Activated T-cell treated with anti-CD3 and anti-CD28 coated beads, Interleukin-2, amount 50 U/mL, for 1 hour (primary cell): Measurements from ENCODE around the gene FAM114A1.
"Not testable (repeated sequence)": the region's sequence is repeated elsewhere in the genome, so short reads cannot be mapped to it uniquely, and the experiment has no call there.

Experiments
- DNase-seq: peaks from one replicate; pipeline ENCODE4 v3.0.0-alpha.2; 2020

FAM114A1 gene

DNA sequence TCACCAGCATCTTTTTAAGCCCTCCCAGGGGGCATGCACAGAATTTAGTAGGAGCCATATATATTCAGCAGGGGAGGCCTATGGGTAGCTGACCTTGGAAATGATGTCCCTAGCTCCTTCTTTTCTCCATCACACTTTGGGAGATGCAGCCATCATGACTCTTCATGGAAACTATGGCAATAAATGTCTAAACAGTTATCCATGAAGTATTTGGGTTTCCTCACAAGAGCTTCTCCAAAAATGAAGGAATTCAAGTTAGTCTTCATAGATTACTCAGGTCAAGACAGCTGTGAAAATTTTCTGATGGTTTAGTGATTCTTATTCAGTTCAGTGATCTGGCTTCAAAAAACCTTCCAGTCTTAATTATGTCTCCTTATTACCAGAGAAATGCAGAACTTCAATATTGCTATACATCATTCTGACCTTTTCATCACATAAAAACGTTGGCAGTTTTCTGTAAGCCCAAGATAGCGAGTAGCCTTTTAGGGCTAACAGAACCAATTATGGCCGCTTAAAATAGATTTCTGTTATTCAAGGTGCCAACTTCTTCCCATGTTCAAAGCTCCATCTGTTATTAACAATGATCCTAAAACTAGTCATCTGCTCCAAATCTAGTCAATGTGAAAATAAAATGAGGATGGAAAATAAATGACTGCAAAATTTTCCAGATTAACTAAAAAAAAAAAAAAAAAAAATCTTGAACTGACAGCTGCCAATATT, 112.1 kb downstream of the FAM114A1 start:
- DNase-seq: no peak

DNA sequence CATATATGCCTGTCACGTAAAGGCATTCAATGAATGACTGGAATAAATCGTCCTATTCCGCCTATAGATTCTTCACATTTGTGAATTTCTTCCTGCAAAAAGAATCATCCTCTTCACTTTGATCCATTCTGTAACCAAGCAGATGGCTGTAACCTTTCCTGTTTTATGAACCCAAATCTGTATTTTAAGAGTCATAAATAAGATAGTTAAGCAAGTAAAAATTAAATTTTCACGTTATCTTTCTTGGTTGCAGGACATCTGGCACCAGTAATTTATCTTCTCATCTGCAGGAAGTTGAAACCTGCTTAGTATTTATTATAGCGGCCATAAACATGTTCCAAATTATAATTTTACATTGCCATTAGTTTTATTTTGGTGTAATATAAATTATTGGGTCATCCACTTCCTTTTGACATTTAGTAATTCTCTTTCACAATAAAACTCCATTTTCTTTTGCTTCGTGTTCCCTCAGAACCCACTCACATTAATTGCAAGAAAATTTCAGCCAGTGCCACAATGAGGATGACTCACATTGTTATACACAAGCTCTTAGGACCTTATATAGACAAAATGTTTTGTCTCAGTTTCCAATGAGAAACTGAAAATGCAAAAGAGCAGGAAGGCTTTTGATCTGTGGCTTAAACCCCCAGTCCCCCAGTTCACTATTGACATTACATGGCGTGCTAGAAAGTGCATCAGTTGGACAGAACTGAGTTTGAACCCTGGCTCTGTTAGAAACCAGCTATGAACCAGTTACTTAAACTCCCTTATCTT, 113.5 kb downstream of the FAM114A1 start:
- no peak for DNase-seq

GRCh38 chr4:38982361-38983095, 114.9 kb downstream of the FAM114A1 start:
- DNase-seq: no peak

DNA sequence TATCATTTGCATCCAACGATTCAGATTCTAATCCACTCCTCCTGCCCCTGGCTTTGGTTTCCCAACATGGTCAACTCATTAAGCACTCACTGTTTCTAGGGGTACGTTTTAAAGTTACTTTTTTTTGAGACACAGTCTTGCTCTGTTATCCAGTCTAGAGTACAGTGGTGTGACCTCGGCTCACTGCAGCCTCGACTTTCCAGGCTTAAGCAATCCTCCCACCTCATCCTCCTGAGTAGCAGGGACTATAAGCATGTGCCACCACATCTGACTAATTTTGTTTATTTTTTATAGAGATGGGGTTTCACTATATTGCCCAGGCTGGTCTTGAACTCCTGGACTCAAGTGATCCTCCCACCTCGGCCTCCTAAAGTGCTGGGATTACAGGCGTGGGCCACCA, 115.7 kb downstream of the FAM114A1 start:
- DNase-seq: no peak

DNA sequence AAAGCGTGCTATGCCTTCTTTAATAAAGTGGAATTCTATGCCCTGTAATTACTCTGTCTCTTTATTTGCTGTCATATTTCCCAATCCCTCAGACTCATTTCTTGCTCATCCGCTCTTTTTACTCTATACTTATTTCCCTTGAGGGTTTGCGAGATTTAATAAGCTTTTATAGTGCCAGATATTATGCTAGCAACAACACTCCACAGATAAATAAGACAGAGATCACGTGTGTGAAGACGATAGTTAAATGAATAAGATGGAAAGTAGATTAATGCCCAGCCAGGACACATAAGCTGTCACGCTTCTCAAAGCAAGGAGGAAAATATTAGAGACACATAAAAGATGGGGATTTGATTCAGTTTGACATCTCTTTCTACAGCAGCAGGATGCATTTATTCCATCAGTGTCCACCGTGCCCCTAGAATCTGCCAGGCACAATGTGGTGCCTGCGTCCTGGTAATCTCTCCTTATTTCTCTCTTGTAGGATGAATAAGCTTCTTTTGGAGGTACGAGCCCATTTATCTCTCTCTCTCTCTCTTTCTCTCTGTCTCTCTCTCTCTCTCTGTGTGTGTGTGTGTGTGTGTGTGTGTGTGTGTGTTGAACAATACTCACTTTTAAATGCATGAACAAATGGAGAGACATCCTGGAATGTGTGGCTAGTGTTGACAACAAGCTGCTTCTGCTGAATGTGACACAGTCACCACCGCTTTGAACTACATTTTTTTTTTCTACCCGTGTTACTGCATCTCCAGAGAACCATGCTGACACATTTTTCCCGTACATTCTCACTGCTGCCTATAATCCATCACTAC, 116.4 kb downstream of the FAM114A1 start:
- no peak for DNase-seq

DNA sequence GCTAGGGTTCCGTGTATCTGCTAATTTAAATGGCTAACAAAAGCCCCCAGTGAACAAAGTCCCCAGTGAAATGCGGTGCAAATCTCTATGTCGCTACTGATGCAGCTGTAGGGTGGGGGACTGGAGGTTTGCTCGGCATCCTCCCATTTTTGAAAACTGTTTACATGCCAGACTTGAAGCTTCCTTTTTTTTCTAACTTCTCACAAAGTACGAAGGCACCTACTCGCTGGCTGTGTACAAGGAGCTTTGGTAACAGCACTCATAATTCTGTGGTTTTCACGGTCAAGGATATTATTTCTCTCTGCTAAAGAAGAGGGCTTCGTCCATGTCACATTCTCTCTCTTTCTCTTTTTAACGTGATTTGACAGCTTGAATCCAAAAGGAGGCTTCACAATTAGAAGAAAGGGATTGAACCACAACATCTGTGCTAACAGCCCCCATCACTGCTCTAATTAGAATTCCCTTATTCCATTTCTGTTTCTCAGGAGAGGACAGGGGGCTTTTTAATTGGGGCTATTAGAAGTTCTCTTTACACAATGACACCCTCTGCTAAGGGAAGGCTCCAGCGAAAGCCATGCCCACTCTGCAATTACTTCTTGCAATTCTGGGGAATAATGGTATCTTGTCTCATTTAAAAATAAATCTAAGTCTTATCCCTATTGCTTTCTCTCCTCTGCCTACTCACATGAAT, 117.9 kb downstream of the FAM114A1 start:
- DNase-seq: no peak

DNA sequence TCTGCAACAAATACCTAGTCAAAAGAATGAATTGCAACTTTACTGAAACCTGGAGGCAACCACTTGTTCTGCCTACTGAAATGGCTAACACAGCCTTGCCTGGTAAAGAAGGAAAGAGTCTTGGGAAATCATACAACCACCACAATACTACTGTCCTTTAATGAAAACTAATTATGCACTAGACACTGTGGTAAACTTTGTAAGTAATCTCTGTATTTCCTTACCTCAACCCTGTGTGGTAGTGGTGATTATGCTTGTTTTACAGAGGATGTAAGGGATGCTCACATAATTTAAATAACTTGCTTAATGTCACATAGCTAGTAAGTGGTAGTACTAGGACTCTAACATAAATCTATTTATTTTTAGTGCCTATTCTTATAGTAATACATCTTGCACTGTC, 119.9 kb downstream of the FAM114A1 start:
- DNase-seq: no peak

DNA sequence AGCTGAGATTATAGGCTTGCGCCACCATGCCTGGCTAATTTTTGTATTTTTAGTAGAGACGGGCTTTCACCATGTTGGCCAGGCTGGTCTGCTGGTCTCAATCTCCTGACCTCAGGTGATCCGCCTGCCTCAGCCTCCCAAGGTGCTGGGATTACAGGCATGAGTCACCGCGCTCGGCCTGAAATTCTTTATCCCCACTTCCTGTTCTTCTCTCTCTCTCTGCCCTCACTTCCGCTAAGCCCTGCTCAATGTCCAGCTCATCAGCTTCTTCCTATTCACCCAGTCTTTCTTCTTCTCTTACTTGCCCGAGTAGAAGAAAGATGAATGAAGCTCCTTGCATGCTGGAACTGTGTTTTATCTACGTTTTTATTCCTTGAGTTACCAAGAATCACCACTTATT, 120.7 kb downstream of the FAM114A1 start:
- not testable (repeated sequence) for DNase-seq

GRCh38 chr4:38989487-38989886, 121.9 kb downstream of the FAM114A1 start:
- DNase-seq: no peak

DNA sequence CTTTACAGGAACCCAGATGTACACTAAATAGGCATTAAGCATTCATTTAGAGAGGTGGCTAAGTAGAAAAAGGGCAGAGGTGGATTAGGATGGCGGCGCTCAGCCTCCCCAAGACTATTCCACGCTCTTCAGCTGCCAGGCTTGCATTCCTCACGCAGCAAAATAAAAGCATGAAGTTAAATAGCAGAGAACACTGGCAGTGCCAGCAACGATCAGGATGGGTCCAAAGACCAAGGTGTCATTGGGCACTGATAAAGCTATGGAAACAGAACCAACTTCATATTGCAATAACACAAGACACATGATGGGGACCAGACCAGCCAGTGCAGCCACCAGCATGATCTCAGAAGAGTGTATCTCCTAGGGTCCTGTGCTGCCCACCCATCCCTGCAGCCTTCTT, 122.6 kb downstream of the FAM114A1 start:
- DNase-seq: no peak

- no peak for DNase-seq
Measured at GRCh38 chr4:38993683-38994082, 126.1 kb downstream of the FAM114A1 start.

DNA sequence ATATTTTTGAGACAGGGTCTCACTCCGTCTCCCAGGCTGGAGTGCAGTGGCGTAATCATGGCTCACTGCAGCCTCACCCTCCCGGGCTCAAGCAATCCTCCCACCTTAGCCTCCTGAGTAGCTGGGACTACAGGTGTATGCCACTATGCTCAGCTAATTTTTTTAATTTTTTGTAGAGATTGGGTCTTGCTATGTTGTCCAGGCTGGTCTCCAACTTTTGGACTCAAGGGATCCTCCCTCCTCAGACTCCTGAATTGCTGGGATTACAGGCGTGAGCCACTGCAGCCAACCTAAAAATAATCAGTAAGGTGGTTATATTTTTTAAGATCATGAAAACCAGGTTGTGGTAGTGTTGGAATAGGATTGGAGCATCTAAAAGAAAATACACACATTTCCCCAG, 126.5 kb downstream of the FAM114A1 start:
- no peak for DNase-seq
